ENCODE data around the gene R3HDM4.
"Not testable (repeated sequence)": the region's sequence is repeated elsewhere in the genome, so short reads cannot be mapped to it uniquely, and the experiment has no call there.

The R3HDM4 gene

GRCh38 chr19:852136-853013 lies 60.6 kb downstream of the R3HDM4 start, which contains the start of gene ELANE:
TSS of gene ELANE (plus strand) at chr19:852303. CDS start at chr19:852329, 26 bp downstream.
- no peak for TF ChIP-seq CTCF (IDR thresholded peaks at IDR 0.05; ENCODE audit: insufficient read depth, low read depth, low read length, missing control alignments)
- H3K4me3 ChIP-seq (ENCODE audit: low read depth, low read length), result no peak within 1 kb of the TSS
- DNase-seq (ENCODE audit: low read depth), result no peak

GRCh38 chr19:850979-851335 lies 62.1 kb downstream of the R3HDM4 start:
- no peak for DNase-seq (ENCODE audit: low read depth)
- H3K4me3 ChIP-seq (ENCODE audit: low read depth, low read length), result no peak overlapping the region
- no peak for TF ChIP-seq CTCF (IDR thresholded peaks at IDR 0.05; ENCODE audit: insufficient read depth, low read depth, low read length, missing control alignments)

- no peak for DNase-seq (ENCODE audit: low read depth)
- TF ChIP-seq CTCF (IDR thresholded peaks at IDR 0.05; ENCODE audit: insufficient read depth, low read depth, low read length, missing control alignments), result no peak
- no peak overlapping the region for H3K4me3 ChIP-seq (ENCODE audit: low read depth, low read length)
These were observed 62.6 kb downstream of the R3HDM4 start for GRCh38 chr19:850221-850978.

- not testable (repeated sequence) for DNase-seq (ENCODE audit: low read depth); H3K4me3 ChIP-seq (ENCODE audit: low read depth, low read length)
These were observed 63.8 kb downstream of the R3HDM4 start for GRCh38 chr19:849195-849594.

GRCh38 chr19:848386-848921 lies 64.6 kb downstream of the R3HDM4 start:
- DNase-seq (ENCODE audit: low read depth), result no peak

More at GRCh38 chr19:848386-848921, 64.6 kb downstream of the R3HDM4 start:
- no peak overlapping the region for H3K4me3 ChIP-seq (ENCODE audit: low read depth, low read length)
- TF ChIP-seq CTCF (IDR thresholded peaks at IDR 0.05; ENCODE audit: insufficient read depth, low read depth, low read length, missing control alignments), result no peak
